Measurements from ENCODE around the gene RGS8.

Gene RGS8, protein sequence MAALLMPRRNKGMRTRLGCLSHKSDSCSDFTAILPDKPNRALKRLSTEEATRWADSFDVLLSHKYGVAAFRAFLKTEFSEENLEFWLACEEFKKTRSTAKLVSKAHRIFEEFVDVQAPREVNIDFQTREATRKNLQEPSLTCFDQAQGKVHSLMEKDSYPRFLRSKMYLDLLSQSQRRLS

DNA sequence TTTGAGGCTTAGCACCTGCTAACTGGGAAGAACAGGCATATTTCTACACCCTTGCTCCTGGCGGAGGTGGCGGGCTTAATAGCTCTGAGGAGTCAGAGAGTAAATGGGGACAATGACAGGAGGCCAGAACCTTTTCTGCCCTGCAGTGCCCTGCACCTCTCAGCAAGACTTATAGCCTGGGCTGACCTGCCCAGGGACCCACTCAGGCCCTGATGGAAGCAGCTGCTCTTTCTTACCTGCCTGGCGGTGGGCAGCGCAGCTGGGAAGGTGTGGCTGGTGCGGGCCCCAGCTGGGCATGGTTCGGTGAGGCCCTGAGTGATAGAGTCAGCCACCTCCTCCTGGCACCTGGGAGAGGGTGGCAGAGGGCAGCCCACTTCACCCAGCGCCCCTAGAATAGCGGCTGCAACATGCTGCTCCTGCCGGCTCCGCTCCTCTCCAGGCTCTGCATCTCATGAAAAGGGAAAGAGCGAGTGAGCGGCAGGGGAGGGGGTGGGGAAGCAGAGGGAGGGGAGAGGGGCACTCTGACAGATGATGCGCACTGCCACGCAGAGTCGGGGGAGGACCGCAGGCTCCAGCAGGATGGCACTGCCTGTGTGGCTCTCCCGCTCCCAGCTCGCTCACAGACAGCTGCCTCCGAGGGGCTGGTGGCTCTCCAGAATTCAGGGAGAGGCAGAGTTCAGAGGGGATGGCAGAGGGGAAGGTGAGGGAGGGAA lies at the start of gene RGS8:
Gene RGS8 (minus strand): TSS at position 472 of the 713 bp plus-strand sequence. CDS start 14,938 bp downstream, outside the sequence.
- no peak for DNase-seq (ENCODE audit: low read depth in 2 of 2)

DNA sequence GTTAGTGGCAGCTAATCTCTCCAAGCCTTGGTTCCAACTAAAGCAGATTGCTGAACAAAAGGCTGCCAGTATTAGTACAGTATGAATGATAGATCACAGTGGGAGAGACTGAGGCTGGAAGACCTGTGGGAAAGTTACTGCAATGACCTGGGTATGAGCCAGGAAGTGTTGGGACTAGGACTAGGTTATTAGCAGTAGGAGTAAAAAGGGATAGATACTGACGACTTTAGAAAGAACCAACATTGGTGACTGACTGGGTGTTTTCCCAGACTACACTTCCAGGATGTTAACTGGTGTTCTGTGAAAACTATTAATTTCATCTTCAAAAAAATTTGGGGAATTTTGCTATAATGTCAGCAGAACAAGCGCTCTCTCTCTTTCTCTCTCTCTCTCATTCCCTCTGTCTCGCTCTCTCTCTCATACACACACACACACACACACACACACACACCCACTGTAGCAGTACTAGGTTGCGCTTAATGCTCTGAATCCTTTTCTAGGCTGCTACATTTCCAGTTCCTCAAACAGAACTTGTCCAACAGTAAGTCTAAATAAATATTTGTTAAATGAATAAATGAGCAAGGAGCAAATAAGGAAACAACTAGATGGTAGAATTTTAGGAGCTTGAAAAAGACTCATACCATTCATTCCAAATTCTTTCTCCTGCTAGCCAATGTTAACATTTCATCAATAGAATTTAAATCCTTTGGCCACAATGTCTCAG lies 47.6 kb upstream of the RGS8 start:
- no peak for DNase-seq (ENCODE audit: low read depth in 2 of 2)

DNA sequence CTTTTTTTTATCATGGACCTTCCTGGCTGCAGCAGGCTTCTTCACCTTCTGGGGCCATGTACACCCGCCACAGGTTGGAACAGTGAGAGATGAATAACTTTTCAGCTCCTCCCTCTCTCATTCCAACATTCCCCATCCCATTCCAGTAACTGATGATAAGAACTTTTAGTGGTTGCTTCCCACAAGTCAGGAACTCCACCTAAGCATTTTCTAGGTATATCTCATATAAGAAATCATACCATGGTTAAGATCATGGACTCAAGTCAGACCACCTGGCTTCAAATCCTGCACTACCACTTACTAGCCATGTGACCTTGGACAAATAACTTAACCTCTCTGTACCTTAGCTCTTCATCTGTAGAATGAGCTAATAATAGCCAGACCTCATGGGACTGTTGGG lies 42.5 kb upstream of the RGS8 start:
- DNase-seq (ENCODE audit: low read depth in 2 of 2) = no peak

DNA sequence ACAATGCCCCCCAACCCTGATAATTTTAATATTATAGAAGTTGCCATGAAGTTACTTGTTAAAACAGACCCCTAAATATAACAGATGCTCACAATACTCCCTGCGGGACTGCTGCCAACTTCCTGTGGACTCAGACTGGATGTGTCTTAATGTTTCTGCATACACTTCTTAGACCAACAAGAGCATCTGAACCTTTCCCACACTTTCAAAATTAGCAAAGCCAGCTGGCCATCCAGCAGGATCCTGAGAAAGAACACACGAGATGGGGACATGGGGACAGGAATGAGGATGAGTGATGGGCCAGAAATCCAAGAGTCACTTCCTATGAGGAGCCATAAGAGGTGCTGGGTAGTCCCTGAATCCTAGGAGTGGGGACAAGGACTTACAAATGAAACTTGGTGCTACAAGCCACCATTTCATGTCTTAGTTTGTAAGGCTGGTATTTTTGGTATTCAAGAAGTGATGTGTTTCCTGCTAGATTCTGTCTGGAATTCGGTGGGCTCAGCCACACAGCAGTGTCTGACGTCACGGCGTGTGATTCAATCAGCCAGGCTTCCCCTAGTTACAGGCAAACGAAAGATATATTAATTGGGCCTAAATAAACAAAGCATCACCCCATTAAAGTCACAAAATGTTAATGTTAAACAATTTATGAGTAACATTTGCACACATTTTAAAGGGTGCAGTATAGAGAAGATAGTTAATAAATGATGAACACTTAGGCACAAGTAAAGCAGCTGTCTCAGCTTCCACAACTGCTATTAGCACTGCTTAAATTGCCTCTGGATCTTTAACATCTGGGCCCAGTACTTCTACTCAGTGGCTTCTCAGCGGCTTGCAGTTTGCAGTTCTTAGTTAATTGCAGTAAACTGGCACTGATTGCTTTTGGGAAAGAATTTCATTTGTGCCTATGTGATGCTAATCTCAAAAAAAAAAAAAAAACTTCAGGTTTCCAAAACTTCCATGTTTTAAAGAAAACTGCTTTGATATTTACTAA lies 41.2 kb upstream of the RGS8 start:
- DNase-seq (ENCODE audit: low read depth in 2 of 2) = no peak

DNA sequence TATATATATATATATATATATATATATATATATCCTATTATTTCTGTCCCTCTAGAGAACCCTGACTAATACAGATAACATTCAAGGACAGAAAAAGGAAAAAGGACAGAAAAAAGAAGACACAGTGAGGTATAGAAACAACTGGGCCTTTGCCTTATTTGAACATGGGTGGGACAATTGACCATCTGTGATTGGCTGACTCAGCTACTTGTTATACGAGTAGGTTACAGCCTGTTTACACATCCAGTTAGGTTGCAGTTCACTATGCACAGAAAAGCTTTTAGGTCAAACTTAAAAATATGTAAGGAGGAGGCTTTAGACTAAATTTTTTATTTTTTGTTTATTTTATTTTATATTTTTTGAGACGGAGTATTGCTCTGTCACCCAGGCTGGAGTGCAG lies 39.8 kb upstream of the RGS8 start:
- no peak for DNase-seq (ENCODE audit: low read depth in 2 of 2)

DNA sequence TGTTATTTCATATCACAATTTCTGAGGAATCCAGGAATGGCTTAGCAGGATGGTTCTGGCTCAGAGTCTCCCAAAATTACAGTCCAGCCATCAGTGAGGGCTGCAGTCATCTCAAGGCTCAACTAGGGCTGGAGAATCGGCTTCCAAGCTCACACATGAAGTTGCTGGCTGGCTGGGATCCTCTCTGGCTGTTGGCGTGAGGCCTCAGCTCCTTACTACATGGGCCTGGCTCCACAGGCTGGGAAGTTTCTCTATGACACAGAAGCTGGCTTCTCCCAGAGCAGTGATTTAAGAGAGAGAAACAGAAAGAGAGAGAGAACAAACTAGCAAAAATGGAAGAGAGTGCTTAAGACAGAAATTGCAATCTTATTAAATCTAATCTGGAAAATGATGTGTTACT lies 38.8 kb upstream of the RGS8 start:
- DNase-seq (ENCODE audit: low read depth in 2 of 2) = no peak

DNA sequence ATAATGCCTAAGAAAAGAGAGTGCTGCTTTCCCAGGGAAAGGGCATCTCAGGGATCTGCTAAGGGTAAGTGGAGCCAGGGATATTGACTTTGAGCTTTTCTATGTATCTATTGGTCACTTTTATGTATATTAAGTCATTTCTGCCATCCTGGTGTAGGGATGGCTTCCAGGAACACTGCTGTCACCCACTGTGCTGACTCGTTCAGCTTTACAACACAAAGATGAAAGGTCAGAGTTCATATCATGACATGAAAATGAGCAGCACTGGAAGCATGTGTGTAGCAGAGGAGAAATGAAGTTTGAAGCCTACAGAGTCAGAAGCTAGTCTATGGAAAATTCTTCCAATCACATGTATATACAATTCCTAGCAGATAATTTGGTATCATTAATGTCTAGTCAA lies 37.1 kb upstream of the RGS8 start:
- no peak for DNase-seq (ENCODE audit: low read depth in 2 of 2)

DNA sequence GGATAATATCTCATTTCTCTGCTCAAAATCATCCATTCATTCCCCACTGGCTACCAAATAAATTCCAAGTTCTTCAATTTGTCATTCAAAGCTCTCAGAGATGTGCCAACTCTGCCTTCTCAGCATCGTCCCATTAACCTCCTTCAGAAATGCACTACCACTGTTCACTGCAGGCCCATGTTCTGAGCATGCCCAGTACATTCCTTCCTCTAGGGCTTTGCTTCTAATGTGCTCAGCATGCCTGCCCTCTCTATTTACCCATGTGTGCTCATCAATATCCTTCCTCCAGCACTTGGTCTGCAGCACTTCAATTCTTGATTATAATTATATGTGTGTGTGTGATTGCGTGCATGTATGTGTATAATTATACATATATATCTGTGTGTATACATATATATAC lies 36.1 kb upstream of the RGS8 start:
- no peak for DNase-seq (ENCODE audit: low read depth in 2 of 2)

DNA sequence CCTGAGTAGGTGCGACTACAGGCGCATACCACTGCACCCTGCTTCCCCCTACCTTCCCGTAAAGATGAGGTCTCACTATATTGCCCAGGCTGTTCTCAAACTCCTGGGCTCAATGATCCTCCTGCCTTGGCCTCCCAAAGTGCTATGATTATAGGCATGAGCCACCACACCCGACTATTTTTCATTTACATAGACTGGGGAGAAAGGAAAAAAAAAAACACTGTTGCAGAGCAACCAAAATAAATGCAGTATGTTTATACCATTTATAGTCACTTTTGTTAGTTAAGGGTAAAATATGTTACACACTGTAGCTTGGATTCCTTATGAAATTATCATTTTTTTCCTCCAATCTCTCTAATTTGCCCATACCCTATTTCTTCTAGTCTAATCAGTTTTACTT lies 35.2 kb upstream of the RGS8 start:
- DNase-seq (ENCODE audit: low read depth in 2 of 2) = no peak

DNA sequence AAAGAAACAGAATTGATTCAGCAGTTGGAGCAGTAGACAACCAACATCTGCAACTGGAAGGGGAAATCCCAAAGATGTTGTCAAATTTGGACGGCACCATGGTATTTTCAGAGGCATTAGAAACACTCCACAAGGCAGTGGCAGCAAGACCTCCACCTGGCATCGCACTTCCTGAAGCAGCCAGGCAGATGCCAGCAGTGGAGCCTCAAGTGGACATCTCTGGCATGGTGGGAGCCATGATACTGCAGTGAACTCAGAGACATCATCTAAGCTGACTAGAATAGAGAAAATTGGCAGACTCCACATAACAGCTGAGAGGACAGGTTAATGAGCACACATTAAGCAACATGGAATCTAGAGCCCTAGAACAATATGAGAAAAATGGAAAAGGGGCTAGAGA lies 33.9 kb upstream of the RGS8 start:
- DNase-seq (ENCODE audit: low read depth in 2 of 2) = no peak

DNA sequence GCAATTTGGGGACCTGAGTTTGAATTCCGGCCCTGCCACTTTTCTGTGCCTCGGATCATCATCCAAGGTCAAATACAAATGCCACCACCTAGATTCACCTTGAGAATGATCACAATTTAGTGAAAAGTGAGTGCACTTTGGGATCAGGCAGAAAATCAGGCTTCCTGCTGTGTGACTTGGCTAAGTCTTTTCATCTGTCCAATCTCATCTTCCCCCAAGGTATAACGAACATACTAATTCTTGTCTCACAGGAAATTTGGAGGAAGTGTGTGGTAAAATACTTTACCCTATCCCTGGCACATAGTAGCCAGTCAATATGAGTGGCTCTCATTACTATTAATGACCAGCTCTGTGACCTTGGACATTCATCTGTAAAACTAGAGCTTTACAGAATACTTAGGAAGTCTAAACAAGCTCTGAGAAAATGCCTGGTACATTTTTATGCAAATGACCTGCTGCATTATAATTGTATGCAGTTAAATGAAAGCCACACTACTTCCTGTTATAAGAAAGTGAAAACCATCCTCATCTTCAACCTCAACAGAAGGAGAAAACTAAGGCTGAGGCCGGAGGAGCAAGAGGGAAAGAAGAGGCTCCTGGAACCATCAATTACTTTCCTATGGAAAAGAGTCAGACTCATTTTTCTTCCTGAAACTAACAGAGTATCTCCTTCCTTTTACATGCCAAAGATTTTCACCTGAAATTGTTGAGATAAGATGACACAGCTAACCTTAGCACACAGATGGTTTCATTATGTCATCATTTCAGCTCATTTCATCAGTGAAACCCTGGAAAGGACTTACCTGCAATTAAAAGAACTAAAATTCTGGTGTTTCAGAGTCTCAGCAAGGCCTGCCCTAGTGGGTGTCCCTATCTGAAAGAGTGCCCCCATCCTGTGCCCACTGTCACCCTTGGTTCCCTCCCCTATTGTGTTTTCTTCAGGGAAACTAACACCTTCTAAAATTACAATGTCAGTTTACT lies 32.6 kb upstream of the RGS8 start:
- DNase-seq (ENCODE audit: low read depth in 2 of 2) = no peak

DNA sequence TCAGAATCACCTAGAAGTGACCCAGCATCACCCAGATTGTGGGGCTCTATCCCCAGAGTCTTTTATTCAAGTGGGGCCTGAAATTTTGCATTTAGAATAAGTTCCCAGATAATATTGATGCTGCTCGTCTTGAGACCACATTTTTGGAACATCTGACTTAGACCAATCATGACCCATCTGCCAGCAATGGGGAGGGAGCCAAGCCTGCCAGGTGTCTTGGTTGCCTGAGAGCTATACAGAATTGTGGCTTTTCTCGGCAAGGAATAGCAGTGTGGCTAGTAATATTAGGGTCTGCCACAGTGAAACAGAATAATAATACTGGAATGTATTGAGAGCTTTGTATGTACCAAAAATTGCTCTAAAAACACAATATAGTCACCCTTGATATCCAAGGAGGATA lies 31.1 kb upstream of the RGS8 start:
- no peak for DNase-seq (ENCODE audit: low read depth in 2 of 2)

DNA sequence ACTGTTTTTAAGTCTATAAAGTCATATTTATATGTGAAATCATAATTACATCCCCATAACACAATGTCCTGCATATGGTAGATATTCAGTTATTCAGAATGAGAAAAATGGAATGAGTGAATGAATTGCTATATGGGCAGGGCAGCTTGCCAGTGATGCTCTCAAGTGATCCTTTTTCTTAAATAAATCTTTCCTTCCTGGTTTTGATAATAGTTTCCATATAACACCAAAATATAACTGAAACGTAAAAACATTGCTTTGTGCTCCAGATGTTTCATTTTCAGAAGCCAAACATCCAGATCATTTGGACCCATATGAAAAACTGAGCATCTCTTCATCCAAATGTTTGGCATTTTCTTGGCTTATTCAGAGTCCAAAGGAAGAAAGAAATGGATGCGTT lies 30.2 kb upstream of the RGS8 start:
- no peak for DNase-seq (ENCODE audit: low read depth in 2 of 2)

DNA sequence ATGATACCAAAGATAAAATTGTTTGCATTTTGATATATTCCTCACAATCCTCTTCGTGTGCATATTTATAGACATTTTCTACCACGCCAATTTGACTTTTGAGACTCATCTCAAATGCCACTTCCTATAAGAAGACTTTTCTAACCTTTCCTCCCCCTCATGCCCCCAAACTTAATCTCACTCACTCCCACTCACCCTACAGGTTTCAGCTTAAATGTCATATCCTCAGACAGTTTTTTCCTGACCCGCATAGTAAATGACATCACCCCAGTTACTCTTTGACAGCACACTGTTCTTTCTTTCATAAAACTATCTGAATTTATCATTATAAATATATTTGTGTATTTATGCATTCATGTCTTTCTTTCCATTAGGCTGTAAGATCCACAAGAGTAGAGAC lies 29.6 kb upstream of the RGS8 start:
- DNase-seq (ENCODE audit: low read depth in 2 of 2) = no peak

DNA sequence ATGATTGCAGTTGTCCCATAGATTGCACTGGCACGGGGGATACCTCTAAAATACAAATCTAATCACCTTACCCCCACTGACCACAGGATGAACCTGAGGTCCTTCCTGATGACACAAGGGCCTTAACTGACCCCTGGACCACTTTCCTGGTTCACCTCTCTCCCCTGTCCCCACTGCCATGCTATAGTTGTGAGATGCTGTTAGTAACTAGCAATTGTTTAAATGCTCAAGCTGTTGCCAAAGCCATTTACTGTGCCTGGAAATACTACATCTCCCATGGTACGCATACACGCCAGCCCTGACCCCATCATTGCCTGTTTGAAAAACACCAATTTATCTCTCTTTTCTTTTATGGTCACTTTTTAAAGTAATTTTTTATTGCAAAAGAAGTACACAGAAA lies 29.1 kb upstream of the RGS8 start:
- DNase-seq (ENCODE audit: low read depth in 2 of 2) = no peak

DNA sequence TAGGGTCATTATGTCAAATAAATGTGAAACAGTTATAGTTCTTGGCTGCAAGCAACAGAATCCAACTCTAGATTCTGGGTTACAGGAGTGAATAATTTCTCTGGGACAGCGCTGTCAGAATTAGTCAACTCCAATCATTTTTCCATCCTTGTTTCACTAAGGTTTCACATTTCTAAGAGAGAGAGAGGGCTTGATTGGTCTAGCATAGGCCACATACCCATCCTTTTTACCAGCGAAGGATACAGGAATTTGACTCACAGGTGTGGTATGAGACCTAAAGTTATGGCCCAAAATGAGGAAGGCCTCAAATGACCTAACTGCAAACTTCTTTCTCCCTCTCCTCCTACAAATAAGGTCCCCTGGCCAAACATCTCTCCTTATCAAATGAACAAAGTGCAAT lies 25.5 kb upstream of the RGS8 start:
- DNase-seq (ENCODE audit: low read depth in 2 of 2) = no peak

DNA sequence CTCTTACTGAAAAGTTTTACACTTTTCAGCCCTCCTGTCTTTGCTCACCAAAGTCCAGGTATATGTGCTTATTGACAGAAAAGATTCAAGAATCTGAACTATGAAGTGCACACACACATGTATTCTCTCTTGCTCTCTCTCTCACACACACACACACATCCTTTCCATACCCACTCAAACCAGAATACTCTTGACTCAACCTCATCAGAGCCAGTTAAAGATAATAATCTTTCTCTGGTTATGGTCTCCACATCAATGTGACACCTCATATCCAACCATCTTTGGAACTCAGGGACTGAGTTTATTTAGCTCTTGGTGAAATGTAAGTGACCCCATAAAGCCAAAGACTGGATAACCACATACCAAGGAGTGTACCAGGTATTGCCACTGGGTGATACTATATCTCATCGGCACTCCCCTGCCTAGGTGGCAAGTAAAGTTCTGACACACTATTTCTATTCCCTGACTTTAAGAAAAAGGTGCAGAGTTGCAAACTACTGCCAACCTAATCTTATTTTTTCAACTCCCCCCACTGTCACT lies 24.9 kb upstream of the RGS8 start:
- DNase-seq (ENCODE audit: low read depth in 2 of 2) = no peak

DNA sequence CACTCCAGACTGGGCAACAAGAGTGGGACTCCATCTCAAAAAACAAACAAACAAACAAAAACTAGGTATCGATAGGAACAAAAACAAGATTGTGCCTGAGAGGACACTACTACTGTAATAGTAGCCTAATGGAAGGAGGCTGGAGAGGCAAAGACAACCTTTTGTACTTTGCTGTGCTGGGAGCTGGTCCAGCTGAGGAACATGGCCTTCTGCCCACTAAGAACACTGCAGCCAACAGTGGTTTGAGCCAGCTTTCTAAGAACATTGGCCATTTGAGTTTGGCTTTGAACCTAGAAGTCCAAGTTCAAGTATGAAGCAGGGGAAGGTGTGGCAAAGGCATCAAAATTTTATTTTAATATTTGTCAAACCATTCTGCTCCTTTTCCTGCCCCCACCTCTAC lies 22.7 kb upstream of the RGS8 start:
- no peak for DNase-seq (ENCODE audit: low read depth in 2 of 2)

DNA sequence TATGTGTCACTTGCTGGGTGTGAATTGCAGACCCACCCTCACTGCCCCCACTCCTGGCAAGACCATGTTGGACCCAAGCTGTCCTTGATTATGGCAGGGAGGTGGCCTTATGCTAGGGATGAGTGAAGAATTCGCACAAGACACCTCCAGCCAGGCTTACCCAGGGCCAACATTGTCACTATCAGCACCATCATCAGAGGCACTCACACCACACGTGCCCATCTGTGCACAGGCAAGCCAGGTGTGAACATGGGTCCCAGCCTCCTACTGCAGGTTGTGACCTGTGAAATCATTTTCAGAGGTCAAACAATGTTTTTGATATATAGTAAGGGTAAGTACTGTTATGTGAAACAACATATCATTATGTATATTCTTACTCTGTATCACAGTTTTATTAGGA lies 20.3 kb upstream of the RGS8 start:
- no peak for DNase-seq (ENCODE audit: low read depth in 2 of 2)

DNA sequence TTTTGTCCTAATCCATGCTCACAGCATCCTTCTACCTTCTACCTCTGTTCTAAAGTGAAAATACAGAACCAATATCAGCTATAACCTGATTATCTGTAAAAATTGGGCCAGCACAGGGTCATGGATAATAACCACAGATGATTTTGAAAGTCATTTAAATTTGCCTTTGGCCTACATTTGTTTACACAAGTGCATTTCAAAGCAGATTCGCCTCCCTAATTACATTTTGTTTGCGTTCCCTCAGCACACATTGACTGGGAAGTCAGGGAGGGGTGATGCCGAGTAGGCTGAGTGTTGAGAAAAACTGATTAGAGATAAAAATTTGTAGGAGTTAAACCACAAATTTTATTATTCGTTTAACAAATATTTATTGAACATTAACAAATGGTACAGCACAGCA lies 19.2 kb upstream of the RGS8 start:
- DNase-seq (ENCODE audit: low read depth in 2 of 2) = no peak

Measured in stimulated activated CD8-positive, alpha-beta memory T cell treated with anti-CD3 and anti-CD28 coated beads, Interleukin-7, amount 100 ng/mL, for 4 hours (primary cell).